ENCODE measurements around the gene LARP1B. TPM values are rescaled to one million over a fixed set of nuclear protein-coding genes. Genes with fewer than 3 reads are reported as not detected.

The LARP1B gene
- total and polyA plus RNA-seq, 10 donors, result 3.7 to 17.8 (median 10.8) TPM

DNA sequence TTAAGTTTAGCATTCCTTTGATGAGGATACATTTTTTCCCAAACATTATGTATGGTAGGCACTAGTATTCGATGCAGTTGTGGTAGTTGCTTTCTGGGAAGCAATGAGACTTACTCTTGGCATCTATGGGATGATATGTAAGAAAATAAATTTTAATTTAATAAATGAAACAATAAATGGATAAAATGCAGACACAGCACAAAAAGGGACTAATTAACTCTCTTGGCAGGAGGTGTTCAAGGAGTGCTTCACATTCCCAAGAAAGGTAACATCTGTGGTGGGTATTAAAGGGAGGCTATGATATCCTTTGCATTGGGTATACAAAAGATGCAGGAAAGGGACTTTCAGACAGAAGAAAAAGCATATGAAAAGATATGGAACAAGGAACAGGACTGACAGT, 115.5 kb downstream of the LARP1B start:
- H3K27me3 ChIP-seq (replicated peaks in 1 of 7), result no peaks in the 10 kb centered on the region
- intact Hi-C loops (cut with DNase I; ENCODE audit: low total_unique reads), result no loop called here
- DNase-seq, result no peak
- no peak overlapping the region for H3K4me3 ChIP-seq
- peaks cover 0 to 10% (median 0%) of the 10 kb centered on the region in 6 donors for H3K36me3 ChIP-seq
- WGBS, 5 donors, result 88 to 94% (median 91%) methylated on average over 1 of the region's 1 CpG
- no peak overlapping the region for H3K27ac ChIP-seq
- TF ChIP-seq, protein P1, sequence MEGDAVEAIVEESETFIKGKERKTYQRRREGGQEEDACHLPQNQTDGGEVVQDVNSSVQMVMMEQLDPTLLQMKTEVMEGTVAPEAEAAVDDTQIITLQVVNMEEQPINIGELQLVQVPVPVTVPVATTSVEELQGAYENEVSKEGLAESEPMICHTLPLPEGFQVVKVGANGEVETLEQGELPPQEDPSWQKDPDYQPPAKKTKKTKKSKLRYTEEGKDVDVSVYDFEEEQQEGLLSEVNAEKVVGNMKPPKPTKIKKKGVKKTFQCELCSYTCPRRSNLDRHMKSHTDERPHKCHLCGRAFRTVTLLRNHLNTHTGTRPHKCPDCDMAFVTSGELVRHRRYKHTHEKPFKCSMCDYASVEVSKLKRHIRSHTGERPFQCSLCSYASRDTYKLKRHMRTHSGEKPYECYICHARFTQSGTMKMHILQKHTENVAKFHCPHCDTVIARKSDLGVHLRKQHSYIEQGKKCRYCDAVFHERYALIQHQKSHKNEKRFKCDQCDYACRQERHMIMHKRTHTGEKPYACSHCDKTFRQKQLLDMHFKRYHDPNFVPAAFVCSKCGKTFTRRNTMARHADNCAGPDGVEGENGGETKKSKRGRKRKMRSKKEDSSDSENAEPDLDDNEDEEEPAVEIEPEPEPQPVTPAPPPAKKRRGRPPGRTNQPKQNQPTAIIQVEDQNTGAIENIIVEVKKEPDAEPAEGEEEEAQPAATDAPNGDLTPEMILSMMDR (IDR thresholded peaks at IDR 0.05 in 8 of 11, conservative IDR thresholded peaks at IDR 0.05 in 3 of 11), result no peak
- TF ChIP-seq POLR2AphosphoS5 (IDR thresholded peaks at IDR 0.05), result no peak
- TF ChIP-seq POLR2A (IDR thresholded peaks at IDR 0.05), result no peak
- H3K4me1 ChIP-seq, result no peaks in the 10 kb centered on the region
- H3K9me3 ChIP-seq, result no peaks in the 10 kb centered on the region

- no peak for TF ChIP-seq POLR2A (IDR thresholded peaks at IDR 0.05)
- no peak for TF ChIP-seq POLR2AphosphoS5 (IDR thresholded peaks at IDR 0.05)
- TF ChIP-seq, protein P1 (IDR thresholded peaks at IDR 0.05 in 8 of 11, conservative IDR thresholded peaks at IDR 0.05 in 3 of 11), result no peak
- Histone ChIP-seq H3K9me3 (no peaks in the 10 kb centered on the region), H3K27ac (no peak overlapping the region), H3K4me1 (no peaks in the 10 kb centered on the region), H3K4me3 (no peak overlapping the region), H3K27me3 (replicated peaks in 1 of 7) (no peaks in the 10 kb centered on the region), H3K36me3 (peaks cover 0 to 10% (median 0%) of the 10 kb centered on the region in 6 donors)
- WGBS, 5 donors, result 47 to 71% (median 58%) methylated on average over 1 of the region's 1 CpG
- intact Hi-C loops (cut with DNase I; ENCODE audit: low total_unique reads), result no loop called here
- DNase-seq, result no peak
These were observed 116.4 kb downstream of the LARP1B start for GRCh38 chr4:128177498-128177897.

DNA sequence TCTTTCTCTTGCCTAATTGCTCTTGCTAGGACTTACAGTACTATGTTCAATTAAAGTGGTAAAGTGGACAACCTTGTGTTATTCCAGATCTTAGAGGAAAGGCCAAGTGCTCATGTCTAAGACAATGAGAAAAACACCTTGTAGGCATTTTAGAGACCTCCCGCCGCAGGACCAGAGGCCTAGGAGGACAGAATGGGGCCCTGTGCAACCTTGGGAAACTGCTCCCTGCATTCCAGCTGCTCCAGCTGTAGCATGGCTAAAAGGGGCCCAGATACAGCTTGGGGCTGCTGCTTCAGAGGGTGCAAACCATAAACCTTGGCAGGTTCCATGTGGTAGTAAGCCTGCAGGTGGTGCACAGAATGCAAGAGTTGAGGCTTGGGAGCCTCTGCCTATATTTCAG, 125.5 kb downstream of the LARP1B start:
- intact Hi-C loops (cut with DNase I; ENCODE audit: low total_unique reads), result no loop called here
- Histone ChIP-seq H3K4me3 (no peak overlapping the region), H3K27me3 (replicated peaks in 1 of 7) (no peaks in the 10 kb centered on the region), H3K27ac (no peak overlapping the region), H3K4me1 (peaks cover 0 to 6% (median 0%) of the 10 kb centered on the region in 6 donors), H3K9me3 (no peaks in the 10 kb centered on the region), H3K36me3 (peaks cover 0 to 6% (median 0%) of the 10 kb centered on the region in 6 donors)
- no peak for DNase-seq
- 93 to 100% (median 96%) methylated on average over 2 of the region's 2 CpGs for WGBS, 5 donors
- TF ChIP-seq POLR2AphosphoS5 (IDR thresholded peaks at IDR 0.05) (no peak), POLR2A (IDR thresholded peaks at IDR 0.05) (no peak)
- TF ChIP-seq, protein P1 (IDR thresholded peaks at IDR 0.05 in 8 of 11, conservative IDR thresholded peaks at IDR 0.05 in 3 of 11), result no peak

GRCh38 chr4:128191115-128191781, 130.1 kb downstream of the LARP1B start:
- WGBS, 5 donors, result 11 to 19% (median 15%) methylated on average over 5 of the region's 5 CpGs
- TF ChIP-seq, protein P1 (IDR thresholded peaks at IDR 0.05 in 8 of 11, conservative IDR thresholded peaks at IDR 0.05 in 3 of 11), result peak; percentile 57 to 87 (median 81)
- no peak for TF ChIP-seq POLR2AphosphoS5 (IDR thresholded peaks at IDR 0.05)
- TF ChIP-seq POLR2A (IDR thresholded peaks at IDR 0.05), result no peak
- Histone ChIP-seq H3K27ac (no peak overlapping the region), H3K4me1 (peaks cover 0 to 8% (median 0%) of the 10 kb centered on the region in 6 donors), H3K27me3 (replicated peaks in 1 of 7) (no peaks in the 10 kb centered on the region), H3K4me3 (no peak overlapping the region), H3K9me3 (no peaks in the 10 kb centered on the region), H3K36me3 (peaks cover 0 to 6% (median 0%) of the 10 kb centered on the region in 6 donors)
- DNase-seq, result peak; percentile 75
- intact Hi-C loops (cut with DNase I; ENCODE audit: low total_unique reads), result loop anchor here (10.0 kb wide), 1 partner anchor 674 kb away; no protein-coding TSS in a partner anchor

Data from spleen (tissue), 11 donors.